Right lobe of liver (tissue), 6 donors: ENCODE measurements around the gene C1QTNF1. TPM values are rescaled to one million over a fixed set of nuclear protein-coding genes. Genes with fewer than 3 reads are reported as not detected.

Experiments
- ATAC-seq, 4 donors: fragments of 200-7000 bp; cut with Tn5 transposase; one replicate each; pipeline ENCODE4 v1.9.1; 2020; ENCODE audit warnings: mild to moderate bottlenecking in 4 of 4, moderate library complexity in 4 of 4
- DNase-seq, 3 donors: peaks; one replicate each; pipeline ENCODE4 v3.0.0-alpha.2; 2020
- H3K27ac ChIP-seq, 3 donors: fragments of 200-600 bp; one replicate each; pipeline ENCODE4 v1.8.0; 2022
- H3K27me3 ChIP-seq, 2 donors: fragments of 200-600 bp; one replicate each; pipeline ENCODE4 v1.8.0; 2022
- H3K36me3 ChIP-seq, 4 donors: fragments of 200-600 bp; sonication (generic) in 1 of 4; one replicate each; pipeline versions ENCODE4 v1.5.1 to v1.8.0; 2017 to 2022; ENCODE audit warnings: control low read depth in 1 of 4
- H3K4me1 ChIP-seq, 4 donors: fragments of 200-600 bp; sonication (generic) in 1 of 4; one replicate each; pipeline versions ENCODE4 v1.5.1 to v1.8.0; 2017 to 2022; ENCODE audit warnings: control low read depth in 1 of 4
- H3K4me3 ChIP-seq, 3 donors: fragments of 200-600 bp; one replicate each; pipeline ENCODE4 v1.8.0; 2022
- H3K9me3 ChIP-seq, 4 donors: fragments of 200-600 bp; sonication (generic) in 1 of 4; one replicate each; pipeline versions ENCODE4 v1.5.1 to v1.8.0; 2017 to 2022; ENCODE audit warnings: control low read depth in 1 of 4
- POLR2A ChIP-seq: fragments of 450-650 bp; IDR thresholded peaks from one replicate; pipeline ENCODE4 v1.6.1; 2017; ENCODE audit warnings: antibody characterized with exemption, mild to moderate bottlenecking
- WGBS: methylation state at CpG from one replicate; pipeline ENCODE4 v1.1.6; 2018; ENCODE audit warnings: low coverage, low lambda C conversion rate; ENCODE audit not compliant: insufficient coverage; ENCODE audit errors: missing lambda C conversion rate; 5-methylcytosine and 5-hydroxymethylcytosine counted together
- intact Hi-C, 2 donors: fragments of 100-400 bp; cut with DNase I; formaldehyde crosslinking; loops; one replicate each; pipeline versions ENCODE4 v1.11.2 to v1.14.1; 2022
- total RNA-seq, 6 experiments: library from RNA; depleted of rRNA in 2 of 6; stranded (reverse); fragments of >200 nt in 2 of 6; fragmentation: NEBNext Ultra II Directional in 3 of 6; extraction: Animal tissue kit (Norgen Biotek cat#: 25700) in 3 of 6; gene quantifications; one replicate each; pipeline versions ENCODE4 v1.1.0 to v1.2.4, GENCODE V29; 2016 to 2023
- TF ChIP-seq, protein P1 (sequence below), 4 donors: fragments of 200-600 bp in 3 of 4; fragments of 450-650 bp in 1 of 4; IDR thresholded peaks; one replicate each; pipeline versions ENCODE4 v1.5.1 to v1.8.0; 2016 to 2022; ENCODE audit warnings: antibody characterized with exemption in 4 of 4, mild to moderate bottlenecking in 2 of 4
- donor health status: DM: no; HTN: yes; CAD: no.
- donor health status: DM: no; HTN: no; CAD: no.
- donor health status: DM: no; HTN: no; CAD: no.
- donor health status: DM: no; HTN: yes; CAD: no.
- donor health status: DM: no; HTN: yes; CAD: no.

The C1QTNF1 gene
- total RNA-seq, 6 experiments from 2014 or later = 9.8 to 40.2 (median 26.2) TPM

DNA sequence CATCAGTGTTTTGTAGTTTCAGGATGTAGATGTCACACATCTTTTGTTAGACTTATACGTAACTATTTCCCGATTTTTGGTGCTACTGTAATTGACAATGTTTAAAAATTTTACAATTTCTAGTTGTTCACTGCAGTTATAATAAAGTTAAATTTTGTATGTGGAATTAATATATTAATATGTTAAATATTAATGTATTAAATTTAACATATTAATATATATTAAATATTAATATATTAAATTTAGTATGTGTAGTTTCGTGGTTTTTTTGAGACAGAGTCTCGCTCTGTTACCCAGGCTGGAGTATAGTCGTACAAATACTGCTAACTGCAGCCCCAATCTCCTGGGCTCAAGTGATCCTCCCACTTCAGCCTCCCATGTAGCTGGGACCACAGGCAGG lies 38.6 kb upstream of the C1QTNF1 start:
- intact Hi-C loops = no loop called here
- no peaks in the 10 kb centered on the region for H3K27me3 ChIP-seq
- TF ChIP-seq POLR2A = no peak
- TF ChIP-seq, protein P1, sequence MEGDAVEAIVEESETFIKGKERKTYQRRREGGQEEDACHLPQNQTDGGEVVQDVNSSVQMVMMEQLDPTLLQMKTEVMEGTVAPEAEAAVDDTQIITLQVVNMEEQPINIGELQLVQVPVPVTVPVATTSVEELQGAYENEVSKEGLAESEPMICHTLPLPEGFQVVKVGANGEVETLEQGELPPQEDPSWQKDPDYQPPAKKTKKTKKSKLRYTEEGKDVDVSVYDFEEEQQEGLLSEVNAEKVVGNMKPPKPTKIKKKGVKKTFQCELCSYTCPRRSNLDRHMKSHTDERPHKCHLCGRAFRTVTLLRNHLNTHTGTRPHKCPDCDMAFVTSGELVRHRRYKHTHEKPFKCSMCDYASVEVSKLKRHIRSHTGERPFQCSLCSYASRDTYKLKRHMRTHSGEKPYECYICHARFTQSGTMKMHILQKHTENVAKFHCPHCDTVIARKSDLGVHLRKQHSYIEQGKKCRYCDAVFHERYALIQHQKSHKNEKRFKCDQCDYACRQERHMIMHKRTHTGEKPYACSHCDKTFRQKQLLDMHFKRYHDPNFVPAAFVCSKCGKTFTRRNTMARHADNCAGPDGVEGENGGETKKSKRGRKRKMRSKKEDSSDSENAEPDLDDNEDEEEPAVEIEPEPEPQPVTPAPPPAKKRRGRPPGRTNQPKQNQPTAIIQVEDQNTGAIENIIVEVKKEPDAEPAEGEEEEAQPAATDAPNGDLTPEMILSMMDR (IDR thresholded peaks at IDR 0.05) = no peak
- no peaks in the 10 kb centered on the region for H3K4me1 ChIP-seq
- no peak for DNase-seq
- H3K4me3 ChIP-seq = no peak overlapping the region
- ATAC-seq = no peak
- no peak overlapping the region for H3K27ac ChIP-seq
- H3K9me3 ChIP-seq = no peaks in the 10 kb centered on the region
- no peaks in the 10 kb centered on the region for H3K36me3 ChIP-seq
- WGBS = 85% methylated on average over 5 of the region's 5 CpGs

DNA sequence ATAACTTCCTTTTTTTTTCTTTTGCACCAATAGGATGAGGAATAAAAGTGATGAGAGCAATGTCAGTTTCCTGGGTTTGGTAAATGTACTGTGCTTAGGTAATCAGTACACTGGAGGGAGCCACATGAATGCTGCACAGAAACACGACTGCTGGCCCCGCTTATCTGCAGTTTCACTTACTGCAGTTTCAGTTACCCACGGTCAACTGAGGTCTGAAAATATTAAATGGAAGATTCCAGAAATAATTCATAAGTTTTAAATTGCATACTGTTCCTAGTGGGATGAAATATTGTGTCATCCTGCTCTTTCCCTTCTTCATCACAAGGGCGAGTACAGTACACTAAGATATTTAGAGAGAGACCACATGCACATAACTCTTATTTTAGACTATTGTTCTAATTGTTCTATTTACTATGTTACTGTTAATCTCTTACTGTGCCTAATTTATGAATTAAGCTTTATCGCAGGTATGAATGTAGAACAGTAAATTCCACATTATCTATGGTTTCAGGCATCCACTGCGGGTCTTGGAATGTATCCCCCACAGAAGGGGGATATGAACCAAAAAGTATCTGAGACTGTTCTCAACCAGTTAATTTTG lies 37.8 kb upstream of the C1QTNF1 start:
- ATAC-seq (peak; percentile 69 to 82 (median 78)), DNase-seq (no peak)
- intact Hi-C loops = no loop called here
- 29% methylated on average over 6 of the region's 6 CpGs for WGBS
- Histone ChIP-seq H3K9me3 (no peaks in the 10 kb centered on the region), H3K4me1 (no peaks in the 10 kb centered on the region), H3K27me3 (no peaks in the 10 kb centered on the region), H3K4me3 (peak overlapping the region in 1 of 3 donors; percentile 23), H3K36me3 (peaks cover 0 to under 1% (median 0%) of the 10 kb centered on the region in 4 donors), H3K27ac (peak overlapping the region; percentile 47 to 65 (median 52))
- TF ChIP-seq POLR2A = peak; percentile 20
- TF ChIP-seq, protein P1 (IDR thresholded peaks at IDR 0.05) = peak; percentile 20 to 26 (median 24)

DNA sequence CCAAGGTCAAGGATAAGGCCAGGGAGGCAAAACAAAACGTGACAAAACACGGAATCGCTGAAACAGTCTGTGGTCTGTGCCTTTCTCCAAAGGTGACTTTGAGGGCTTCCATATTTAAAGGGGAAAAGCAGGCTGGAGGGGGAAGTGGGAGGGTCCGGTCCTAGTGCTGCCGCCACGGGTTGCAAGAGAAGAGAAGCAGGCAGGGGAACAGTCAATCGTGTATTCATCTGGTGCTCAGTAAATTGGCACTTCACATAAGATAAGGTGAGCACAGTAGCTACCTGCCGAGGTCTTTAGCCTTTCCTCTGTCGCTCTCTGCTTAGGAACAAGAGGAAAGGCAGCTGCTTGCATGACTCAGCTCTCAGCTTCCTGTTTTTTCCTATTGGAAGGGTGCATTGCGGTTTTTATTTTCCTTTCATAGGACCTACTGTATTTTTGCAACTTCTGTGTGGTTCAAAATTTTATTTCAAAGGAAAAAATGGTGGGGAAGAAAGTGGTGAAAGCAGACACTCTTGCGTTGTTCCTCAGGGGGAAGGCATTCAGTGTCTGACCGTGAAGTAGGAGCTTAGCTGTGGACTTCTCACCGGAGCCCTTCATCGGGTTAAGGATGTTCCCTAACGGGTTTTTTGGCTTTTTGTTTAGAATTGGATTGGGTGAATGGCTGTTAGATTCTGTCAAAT lies 37.2 kb upstream of the C1QTNF1 start:
- H3K27me3 ChIP-seq = no peaks in the 10 kb centered on the region
- H3K4me3 ChIP-seq = peak overlapping the region in 2 of 3 donors; percentile 0 to 23
- ATAC-seq = peak; percentile 62 to 74 (median 70)
- no peak for DNase-seq
- H3K9me3 ChIP-seq = no peaks in the 10 kb centered on the region
- TF ChIP-seq, protein P1 (IDR thresholded peaks at IDR 0.05) = no peak
- TF ChIP-seq POLR2A = no peak
- WGBS = 9% methylated on average over 15 of the region's 15 CpGs
- H3K4me1 ChIP-seq = no peaks in the 10 kb centered on the region
- peak overlapping the region; percentile 47 to 65 (median 52) for H3K27ac ChIP-seq
- peaks cover 0 to 3% (median 0%) of the 10 kb centered on the region in 4 donors for H3K36me3 ChIP-seq
- intact Hi-C loops = no loop called here

DNA sequence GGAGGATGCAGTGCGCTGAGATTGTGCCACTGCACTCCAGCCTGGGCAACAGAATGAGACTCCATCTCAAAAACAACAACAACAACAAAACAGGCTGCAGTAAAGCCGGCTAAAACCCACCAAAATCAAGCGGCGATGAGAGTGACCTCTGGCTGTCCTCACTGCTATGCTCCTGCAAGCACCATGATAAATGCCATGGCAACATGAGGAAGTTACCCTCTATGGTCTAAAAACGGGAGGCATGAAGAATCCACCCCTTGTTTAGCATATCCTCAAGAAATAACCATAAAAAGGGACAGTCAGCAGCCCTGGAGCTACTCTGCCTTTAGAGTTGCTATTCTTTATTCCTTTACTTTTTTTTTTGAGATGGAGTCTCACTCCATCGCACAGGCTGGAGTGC lies 35.8 kb upstream of the C1QTNF1 start:
- H3K9me3 ChIP-seq = no peaks in the 10 kb centered on the region
- no peaks in the 10 kb centered on the region for H3K4me1 ChIP-seq
- ATAC-seq = peak in 2 of 4 donors; percentile 20 to 21
- intact Hi-C loops = no loop called here
- no peaks in the 10 kb centered on the region for H3K27me3 ChIP-seq
- 51% methylated on average over 5 of the region's 6 CpGs for WGBS
- no peak overlapping the region for H3K4me3 ChIP-seq
- TF ChIP-seq POLR2A = no peak
- TF ChIP-seq, protein P1 (IDR thresholded peaks at IDR 0.05) = no peak
- H3K36me3 ChIP-seq = peaks cover 0 to 3% (median 0%) of the 10 kb centered on the region in 4 donors
- peak overlapping the region in 1 of 3 donors; percentile 15 for H3K27ac ChIP-seq
- DNase-seq = no peak
